Activated CD8-positive, alpha-beta memory T cell treated with anti-CD3 and anti-CD28 coated beads, Interleukin-2, amount 50 U/mL, for 24 hours (primary cell): ENCODE results near the gene CYP4F8.
A peak's percentile ranks its signal among the peaks of the same experiment; 100 is the strongest.

Source experiments
- DNase-seq: peaks from one replicate; pipeline ENCODE4 v3.0.0-alpha.2; 2020; ENCODE audit errors: extremely low read depth

The CYP4F8 gene

DNA sequence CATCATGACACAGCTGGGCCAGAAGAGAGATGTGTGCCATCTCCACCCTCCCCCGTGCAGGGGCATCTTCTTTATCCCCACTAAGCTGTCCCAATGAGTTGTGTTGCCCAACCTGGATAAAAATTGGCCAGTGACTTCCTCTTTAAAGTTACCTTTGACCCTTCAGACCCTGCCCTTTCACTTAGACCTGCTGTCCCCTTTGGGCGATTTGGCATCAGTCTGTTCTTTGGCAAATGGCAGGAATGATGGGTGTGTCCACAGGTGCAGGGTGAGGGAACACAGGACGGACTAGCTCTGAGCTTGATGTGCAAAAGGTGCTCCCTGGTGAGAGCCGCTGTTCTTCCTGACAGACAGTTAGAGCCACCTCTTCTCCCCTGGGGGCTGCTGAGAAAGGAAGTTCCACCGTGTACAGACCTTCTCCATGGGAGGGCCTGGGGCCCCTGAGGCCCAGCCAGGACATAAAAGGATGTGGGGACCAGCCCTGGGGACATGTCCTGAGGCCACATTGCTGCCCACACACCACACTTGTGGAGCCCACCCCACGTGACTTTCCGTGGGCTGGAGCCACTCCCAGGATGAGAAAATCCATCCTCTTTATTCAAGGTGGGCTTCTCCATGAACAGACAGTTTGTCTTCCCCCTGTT is 1.7 kb downstream of the CYP4F8 start:
- DNase-seq: no peak

DNA sequence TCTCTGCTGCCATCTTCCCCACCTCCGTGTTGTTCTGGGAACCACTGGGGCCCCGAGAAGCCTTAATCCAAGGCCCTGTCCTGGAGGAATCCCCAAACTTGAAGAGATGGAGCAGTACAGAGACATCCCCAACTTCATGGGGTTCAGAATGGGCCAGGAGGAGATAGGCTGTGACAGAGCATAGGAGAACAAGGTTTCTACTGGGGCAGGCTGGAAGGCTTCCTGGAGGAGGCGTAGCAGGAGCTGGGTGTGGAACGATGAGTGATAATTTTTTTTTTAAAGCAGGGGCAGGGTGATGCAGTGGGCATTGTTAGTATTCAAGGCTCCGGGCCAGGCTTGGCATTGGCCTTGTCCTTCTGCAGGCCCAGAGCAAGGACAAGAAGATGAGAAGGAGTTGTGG is 3.3 kb downstream of the CYP4F8 start:
- no peak for DNase-seq

DNA sequence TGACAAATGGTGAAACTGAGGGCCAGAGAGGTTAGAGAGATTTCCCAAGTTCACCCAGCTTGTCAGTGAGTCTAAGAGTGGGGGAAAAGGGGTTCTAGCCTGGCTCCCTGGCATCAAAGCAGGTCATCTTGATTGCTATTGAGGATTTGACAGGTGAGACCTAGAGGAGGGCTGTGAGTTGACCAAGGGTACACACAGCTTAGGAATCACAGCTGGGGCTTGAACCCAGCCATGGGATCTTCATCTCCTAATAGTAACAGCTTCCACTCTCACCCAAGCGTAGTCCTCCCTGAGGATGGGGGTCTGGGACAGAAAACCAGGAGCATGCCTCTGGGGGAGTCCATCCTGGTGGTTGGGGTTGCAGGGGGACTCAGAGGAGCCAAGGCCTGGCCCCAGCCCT is 6.8 kb downstream of the CYP4F8 start:
- DNase-seq: no peak

DNA sequence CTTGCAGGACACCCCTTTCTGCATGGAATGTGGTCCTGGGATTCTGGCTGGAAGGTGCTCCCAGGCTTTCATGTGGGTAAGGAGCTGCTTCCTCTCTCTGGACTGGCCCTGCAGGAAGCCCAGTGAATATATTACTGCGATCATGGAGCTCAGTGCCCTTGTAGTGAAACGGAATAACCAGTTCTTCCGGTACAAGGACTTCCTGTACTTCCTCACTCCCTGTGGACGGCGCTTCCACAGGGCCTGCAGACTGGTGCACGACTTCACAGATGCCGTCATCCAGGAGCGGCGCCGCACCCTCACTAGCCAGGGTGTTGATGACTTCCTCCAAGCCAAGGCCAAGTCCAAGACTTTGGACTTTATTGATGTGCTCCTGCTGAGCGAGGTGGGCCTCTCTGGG is 8.0 kb downstream of the CYP4F8 start:
- no peak for DNase-seq

DNA sequence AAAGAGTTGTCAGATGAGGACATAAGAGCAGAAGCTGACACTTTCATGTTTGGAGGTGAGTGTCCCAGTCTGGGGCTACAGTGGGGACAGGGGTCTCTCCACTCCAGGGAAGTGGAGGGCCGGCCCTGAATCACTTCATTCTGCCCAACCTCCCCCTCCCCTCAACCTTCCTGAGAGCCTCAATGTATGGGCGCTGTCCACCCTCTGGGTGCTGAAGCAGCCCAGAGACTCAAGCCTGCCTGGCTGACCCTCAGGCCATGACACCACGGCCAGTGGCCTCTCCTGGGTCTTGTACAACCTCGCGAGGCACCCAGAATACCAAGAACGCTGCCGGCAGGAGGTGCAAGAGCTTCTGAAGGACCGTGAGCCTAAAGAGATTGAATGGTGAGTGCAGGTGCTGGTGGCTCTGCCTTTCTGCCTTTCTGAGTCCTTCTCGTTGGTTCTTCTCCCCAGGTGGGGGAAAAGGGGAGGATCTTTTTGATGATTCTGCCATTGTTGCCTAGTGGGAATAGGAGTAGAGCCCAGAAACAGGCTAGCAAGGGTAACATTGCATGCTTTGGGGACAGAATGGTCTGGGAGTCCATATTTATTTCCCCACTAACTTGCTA is 8.8 kb downstream of the CYP4F8 start:
- no peak for DNase-seq

DNA sequence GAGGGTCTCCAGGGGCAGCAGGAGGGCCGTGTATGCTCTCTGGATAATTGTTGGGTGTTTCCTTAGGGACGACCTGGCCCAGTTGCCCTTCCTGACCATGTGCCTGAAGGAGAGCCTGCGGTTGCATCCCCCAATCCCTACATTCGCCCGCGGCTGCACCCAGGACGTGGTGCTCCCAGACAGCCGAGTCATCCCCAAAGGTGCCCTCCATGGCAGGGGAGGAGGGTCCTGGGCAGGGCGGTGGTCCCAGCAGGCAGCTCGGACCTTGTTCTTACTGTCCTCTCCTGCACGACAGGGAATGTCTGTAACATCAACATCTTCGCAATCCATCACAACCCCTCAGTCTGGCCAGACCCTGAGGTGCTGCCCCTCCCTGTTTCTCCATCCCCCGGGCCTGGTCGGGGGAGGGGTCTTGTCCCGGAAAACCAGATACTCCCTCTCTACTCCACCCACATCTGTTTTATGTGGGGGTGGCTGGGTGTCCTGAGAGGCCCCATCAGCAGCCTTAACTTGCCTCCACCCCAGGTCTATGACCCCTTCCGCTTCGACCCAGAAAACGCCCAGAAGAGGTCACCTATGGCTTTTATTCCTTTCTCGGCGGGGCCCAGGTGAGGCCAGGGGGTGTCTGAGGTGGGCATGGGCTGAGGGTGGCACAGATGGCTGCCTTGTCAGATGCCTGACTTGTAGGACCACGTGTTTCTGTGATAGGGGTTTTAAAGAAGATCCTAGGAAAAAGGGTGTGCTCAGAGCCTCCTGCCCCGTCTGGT is 13.4 kb downstream of the CYP4F8 start:
- no peak for DNase-seq

DNA sequence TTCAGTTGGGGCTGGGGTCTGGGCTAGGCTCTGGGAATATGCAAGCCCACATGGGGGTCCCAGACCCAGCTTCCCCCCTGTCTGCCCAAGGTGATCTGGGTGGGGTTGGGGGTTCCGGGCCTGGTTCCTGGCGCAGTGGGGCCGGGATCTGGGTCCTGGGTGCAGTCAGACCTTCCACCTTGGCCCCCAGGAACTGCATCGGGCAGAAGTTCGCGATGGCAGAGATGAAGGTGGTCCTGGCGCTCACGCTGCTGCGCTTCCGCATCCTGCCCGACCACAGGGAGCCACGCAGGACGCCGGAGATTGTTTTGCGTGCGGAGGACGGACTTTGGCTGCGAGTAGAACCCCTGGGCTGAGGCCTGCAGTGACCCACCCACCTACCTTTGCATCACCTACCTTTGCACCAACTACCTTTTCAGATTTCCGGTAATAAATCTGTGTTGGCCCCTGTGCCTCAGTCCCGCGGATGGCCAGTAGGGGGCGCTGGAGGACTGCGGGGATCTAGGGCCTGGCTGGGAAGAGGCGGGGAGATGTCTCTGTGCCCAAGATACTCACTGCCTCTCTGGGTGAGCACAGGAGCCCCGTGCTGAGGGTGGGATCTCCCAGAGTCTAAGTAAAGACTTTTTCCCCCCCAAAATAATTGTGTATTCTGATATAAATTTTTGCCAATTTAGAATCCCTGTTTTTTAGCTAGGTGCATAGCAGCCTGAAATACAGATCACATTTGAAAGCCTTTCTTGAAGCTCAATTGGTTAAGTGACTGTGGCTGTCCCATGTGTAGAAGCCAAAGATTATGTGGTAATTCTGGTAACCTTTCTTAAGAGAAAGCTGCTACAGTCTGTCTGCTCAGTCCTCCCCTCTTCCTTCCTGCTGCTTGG is 14.2 kb downstream of the CYP4F8 start:
- DNase-seq: peak; percentile 68

DNA sequence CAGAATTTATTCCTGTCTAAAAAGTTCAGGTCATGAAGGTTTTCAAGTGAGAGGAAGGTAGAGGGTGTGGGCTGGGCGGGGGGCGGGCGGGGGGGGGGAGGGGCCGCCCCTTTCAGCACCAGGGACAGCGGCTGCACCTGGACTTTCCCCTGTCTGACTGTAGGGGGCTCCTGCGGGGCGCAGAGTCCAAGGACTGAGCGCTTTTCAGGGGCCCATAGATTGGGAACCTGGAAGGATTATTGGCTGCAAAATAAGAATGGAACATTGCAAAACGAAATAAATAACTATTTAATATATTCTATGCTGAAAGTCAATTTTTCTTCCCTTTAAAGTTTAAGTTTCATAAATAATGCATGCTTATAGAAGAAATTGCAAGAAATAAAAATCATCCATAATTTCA is 16.8 kb downstream of the CYP4F8 start:
- no peak for DNase-seq

DNA sequence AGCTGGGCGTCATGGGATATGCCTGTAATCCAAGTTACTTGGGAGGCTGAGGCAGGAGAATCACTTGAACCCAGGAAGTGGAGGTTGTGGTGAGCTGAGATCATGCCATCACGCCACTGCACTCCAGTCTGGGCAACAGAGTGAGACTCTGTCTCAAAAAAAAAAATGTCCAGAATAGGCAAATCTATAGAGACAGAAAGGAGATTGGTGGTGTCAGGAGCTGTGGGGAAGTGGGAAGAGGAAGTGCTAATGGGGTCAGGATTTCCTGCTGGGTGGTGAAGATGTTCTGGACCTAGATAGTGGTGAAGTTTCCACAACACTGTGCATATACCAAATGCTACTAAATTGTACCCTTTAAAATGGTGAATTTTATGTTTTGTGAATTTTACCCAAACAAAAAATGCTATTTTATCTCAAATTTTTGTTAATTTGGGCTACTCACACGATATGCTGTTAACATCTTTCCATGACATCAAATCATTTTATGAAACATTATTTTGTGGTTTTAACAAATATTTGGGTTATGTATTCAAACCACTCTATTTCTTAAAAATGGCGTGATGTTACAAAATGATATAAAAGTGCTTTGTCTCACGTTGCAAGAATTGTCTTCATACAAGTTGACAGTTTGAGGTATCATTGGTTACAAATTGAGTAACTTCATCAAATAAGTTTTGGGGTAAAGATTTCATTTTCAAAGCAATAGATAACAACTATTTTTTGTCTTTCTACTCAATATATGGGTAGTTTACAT is 18.2 kb downstream of the CYP4F8 start:
- DNase-seq: no peak

DNA sequence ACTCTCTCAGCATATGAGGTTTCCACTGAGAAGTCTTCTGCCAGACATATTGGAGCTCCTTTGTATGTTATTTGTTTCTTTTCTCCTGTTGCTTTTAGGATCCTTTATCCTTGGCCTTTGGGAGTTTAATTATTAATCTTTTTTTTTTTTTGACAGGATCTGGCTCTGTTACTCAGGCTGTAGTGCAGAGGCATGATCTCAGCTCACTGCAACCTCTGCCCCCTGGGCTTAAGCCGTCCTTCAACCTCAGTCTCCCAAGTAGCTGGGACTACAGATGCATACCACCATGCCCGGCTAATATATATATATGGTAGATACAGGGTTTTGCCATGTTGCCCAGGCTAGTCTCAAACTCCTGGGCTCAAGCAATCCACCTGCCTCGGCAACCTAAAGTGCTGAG is 19.1 kb downstream of the CYP4F8 start:
- no peak for DNase-seq

DNA sequence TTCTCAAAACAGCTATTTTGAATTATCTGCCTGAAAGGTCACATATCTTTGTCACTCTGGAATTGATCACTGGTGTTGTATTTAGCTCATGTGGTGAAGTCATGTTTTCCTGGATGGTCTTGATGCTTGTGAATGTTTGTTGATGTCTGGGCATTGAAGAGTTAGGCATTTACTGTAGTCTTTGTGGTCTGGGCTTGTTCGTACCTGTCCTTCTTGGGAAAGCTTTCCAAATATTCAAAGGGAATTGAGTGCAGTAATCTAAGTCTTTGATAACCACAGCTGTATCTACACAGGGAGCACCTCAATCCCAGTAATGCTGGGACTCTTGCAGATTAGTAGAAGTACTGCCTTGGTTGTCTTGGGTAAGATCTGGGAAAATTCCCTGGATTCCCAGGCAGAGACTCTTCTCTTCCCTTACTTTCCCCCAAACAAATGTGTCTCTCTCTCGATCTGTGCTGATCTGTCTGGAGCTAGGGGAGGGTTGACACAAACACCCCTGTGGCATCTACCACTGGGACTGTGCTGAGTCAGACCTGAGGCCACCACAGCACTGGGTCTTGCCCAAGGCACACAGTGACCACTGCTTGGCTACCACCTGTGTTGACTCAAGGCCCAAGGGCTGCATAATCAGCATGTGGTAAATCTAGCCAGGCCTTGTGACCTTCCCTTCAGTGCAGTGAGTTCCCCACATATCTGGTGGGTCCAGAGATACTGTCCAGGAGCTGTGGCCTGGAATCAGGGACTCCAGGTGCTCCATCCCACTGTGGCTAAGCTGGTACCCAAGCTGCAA is 20.2 kb downstream of the CYP4F8 start:
- no peak for DNase-seq

DNA sequence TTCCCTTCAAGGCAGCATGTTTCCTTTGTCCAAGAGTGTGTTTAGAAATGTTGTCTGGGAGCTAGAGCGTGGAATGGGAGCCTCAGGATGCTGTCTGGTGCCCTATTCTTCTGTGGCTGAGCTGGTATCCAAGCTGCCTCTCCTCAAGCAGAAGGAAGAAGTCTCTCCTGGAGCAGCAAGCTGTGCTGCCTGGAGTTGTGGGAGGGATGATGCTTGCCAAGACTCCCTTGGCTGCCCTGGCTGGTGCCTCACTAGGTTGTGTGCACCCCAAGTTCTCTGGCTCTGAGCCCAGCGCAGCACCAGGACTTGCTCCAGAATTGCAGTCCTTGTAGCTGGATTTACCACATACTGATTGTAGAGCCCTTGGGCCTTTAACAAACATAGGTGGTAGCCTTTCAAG is 21.0 kb downstream of the CYP4F8 start:
- DNase-seq: no peak

DNA sequence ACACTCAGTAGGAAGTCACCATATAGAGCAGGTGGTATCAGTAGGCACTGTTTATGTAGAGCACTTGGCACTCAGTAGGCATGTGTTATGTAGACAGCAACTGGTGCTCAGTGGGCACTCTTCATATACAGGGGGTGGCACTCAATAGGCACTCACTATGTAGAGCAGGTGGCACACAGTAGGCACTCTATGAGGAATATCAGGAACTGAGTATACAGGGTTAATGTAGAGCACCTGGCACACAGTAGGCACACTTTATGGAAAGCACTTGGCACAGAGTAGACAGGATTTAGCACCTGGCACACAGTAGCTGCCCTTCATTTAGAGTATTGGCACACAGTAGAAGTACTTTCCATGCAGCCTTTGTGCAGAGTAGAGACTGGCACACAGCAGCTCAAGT is 24.6 kb downstream of the CYP4F8 start:
- DNase-seq: no peak

DNA sequence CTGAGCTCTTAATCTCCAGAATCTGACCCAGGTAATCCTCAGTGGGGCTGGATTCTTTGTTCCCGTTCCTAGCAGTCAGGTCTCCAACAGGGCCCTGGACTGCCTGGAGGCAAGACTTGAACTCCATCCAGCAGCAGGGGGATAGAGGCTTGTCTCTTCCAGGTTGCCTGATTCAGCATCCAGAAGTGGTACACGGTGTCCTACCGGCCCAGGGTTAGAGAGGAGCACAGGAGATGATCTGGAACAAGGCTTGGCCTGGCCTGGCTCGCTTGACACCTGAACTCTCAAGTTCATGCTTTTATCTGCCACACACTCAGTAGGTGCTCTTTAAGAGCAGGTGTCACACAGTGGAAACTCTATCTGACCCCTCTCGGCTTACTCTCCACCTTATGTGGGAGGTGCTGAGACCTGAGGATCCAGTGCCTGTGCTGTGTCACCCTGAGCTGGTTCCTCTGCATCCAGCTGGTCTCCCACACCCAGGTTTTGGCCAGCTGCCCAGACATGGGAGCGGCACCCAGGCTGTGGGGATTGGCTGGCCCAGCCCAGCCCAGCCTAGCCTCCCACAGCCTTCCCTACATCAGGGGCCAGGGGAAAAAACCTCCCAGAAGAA is 25.4 kb downstream of the CYP4F8 start, which contains the start of gene CYP4F3:
TSS of gene CYP4F3 (plus strand) at position 604 of the 610 bp plus-strand sequence. CDS start 519 bp downstream, outside the sequence.
- no peak for DNase-seq

DNA sequence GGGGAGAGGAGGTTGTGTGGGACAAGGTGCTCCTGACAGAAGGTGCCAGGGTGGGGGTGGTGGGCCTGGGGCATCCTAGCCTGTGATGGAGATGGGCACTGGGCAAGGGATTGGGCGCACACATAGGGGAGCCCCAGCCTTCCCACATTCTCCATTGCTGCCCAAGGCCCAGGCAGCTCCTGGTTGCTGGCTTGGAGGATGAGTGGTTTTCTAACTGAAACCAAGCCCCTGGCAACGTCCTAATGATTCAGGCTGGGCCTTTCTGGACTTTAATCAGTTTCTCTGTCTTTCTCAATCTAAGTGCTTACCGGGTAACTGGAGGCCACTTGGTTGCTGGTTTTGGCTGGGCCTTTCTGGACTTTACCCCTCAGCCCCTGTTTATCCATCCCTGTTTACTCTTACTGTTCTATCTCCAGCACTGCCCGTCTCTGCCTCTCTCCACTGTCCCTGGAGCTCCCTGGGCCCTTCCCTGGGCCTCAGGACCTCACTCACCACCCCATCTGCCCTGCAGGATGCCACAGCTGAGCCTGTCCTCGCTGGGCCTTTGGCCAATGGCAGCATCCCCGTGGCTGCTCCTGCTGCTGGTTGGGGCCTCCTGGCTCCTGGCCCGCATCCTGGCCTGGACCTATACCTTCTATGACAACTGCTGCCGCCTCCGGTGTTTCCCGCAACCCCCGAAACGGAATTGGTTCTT is 26.0 kb downstream of the CYP4F8 start:
- no peak for DNase-seq

DNA sequence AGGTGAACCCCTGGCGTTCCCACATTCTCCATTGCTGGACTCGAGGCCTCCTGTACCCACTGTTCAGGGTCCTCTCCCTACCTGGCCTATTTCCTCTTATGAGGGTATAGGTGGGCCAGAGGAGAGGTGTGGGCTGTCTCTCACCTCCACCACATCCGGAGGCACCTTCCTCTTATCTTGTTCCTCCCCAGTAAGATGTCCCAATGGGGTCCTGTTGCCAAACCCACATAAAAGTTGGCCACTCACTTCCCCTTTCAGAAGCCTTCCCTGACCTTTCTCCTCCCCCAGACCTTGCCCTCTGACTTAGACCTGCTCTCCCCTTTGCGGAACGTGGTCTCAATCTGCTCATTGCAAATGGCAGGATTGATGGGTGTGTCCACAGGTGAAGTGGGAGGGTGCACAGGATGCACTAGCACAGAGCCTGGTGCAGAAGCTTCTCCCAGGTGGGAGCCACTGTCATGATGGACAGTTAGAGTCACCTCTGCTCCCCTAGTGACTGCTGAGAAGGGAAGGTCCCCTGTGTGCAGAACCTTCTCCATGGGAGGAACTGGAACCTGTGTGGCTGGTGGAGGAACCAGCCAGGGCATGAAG is 27.0 kb downstream of the CYP4F8 start:
- no peak for DNase-seq

DNA sequence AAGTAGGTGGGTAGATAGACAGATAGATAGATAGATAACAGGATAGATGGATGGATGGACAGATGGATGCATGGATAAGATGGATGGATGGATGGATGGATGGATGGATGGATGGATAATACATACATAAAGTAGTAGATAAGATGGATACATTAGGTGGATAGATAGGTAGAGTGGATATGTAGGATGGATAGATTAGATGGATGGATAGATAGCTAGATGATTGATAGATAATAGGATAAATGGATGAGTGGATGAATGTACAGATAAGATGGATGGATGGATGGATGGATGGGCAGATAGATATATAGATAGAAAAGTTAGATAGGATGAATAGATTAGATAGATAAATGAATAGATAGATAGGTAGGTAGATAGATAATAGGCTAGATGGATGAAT is 27.8 kb downstream of the CYP4F8 start:
- DNase-seq: no peak

DNA sequence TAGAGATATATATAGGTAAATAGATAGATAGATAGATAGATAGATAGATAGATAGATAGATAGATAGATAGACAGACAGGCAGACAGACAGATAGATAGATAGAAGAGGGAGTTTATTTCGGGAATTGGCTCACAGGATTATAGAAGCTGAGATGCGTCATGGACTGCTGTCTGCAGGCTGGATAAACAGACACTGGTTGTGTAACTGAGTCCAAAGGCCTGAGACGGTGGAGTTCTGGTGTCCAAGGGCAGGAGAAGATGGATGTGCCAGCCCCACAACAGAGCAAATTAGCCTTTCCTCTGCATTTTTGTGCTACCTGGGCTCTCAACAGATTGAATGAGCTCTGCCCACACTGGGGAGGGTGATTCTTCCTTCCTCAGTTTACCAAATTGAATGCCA is 28.4 kb downstream of the CYP4F8 start:
- no peak for DNase-seq

DNA sequence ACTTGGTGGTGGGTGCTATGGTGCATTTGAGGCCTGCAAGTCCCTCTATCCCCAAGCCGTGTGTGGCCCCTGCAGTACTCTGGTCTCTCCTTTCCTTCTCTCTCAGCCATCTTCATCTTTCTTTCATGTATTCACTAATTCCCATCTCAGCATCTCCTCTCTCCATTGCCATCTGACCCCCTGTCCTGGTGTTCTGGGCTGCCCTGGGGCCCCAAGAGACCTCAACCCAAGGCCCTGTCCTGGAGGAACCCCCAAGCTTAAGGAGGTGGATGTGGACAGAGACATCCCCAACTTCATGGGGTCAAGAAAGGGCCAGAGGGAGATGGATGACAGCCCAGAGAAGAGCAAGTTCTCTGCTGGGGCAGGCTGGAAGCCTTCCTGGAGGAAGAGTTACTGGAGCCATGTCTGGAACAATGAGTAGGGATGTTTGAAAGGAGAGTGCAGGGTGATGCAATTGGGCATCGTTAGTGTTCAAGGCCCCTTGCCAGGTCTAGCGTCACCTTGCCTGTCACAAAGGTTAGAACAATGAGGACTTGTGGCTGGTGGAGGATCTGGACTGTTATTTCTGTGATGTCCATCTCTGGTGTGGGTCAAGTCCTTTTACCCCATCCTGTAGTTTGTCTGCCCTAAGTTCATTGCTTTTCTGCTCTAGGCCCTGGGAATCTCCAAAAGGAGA is 29.2 kb downstream of the CYP4F8 start:
- DNase-seq: no peak
